Vagina (tissue), 2 donors: ENCODE results near the gene ZNF765.

ENCODE experiments used
- CTCF ChIP-seq, 3 experiments: fragments of 450-650 bp in 2 of 3; fragments of 200-600 bp in 1 of 3; sonication (generic) in 1 of 3; IDR thresholded peaks; one replicate each; pipeline ENCODE4 v1.5.1; 2017 to 2019; ENCODE audit warnings: antibody characterized with exemption in 3 of 3, mild to moderate bottlenecking in 2 of 3, moderate library complexity in 2 of 3
- POLR2A ChIP-seq, 2 donors: fragments of 450-650 bp; IDR thresholded peaks; one replicate each; pipeline ENCODE4 v1.6.1; 2017; ENCODE audit warnings: antibody characterized with exemption in 2 of 2, mild to moderate bottlenecking in 2 of 2, moderate library complexity in 2 of 2

DNA sequence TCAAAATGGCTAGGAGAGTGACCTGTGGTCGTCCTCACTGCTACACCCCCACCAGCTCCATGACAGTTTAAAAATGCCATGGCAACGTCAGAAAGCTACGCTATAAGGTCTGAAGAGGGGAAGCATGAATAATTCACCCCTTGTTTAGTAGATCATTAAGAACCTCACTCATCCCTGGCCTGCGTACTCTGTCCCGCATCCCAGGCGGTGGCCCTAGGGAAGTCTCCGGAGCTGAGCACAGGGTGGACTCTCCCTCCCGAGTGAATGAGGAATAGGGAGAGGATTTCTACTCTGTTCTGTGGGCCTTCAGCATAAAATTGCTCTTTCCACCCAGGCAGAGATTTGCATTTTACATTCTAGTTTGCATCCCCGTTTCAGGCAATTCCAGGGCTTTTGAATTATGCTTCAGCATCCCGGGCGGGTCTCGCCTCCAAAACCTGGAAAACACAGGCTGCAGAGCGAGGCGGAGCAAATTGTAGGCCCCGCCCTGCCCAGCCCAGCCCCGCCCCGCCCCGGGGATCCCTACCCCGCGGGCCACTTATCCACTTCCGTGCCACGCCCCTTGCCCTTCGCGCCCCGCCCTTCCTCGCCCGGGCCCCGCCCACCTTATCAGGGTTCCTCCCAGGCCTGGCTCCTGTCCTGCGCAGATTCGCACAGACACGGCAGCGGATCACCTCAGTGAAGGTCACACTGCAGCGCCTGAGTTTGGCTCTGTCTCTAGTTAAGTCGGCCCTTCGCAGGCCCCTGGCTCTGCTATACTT, 36.9 kb upstream of the ZNF765 start:
- TF ChIP-seq POLR2A (IDR thresholded peaks at IDR 0.05) (no peak), CTCF (IDR thresholded peaks at IDR 0.05) (no peak)
